HepG2 (cell line): ENCODE measurements around the gene PRUNE1. TPM values are rescaled to one million over a fixed set of nuclear protein-coding genes. Genes with fewer than 3 reads are reported as not detected.

ENCODE experiments used
- CEBPG ChIP-seq: IDR thresholded peaks from 2 replicates; pipeline ENCODE4 v1.6.1; 2016
- FOXC1 ChIP-seq: sonication (generic); formaldehyde crosslinking; IDR thresholded peaks from 2 replicates; pipeline ENCODE4 v1.8.0; 2022; ENCODE audit warnings: mild to moderate bottlenecking, missing genetic modification reagents, borderline replicate concordance
- HMGXB4 ChIP-seq, 2 experiments: sonication (generic) in 1 of 2; formaldehyde crosslinking in 1 of 2; IDR thresholded peaks; 2 replicates each; pipeline versions ENCODE4 v1.4.0 to v1.6.1; 2018 to 2020; ENCODE audit warnings: missing genetic modification reagents in 2 of 2, borderline replicate concordance in 1 of 2, low read depth in 1 of 2, mild to moderate bottlenecking in 1 of 2, missing biosample characterization in 1 of 2
- KDM2A ChIP-seq: sonication (generic); formaldehyde crosslinking; IDR thresholded peaks from 2 replicates; pipeline ENCODE4 v1.4.0; 2020; ENCODE audit warnings: low read depth, missing genetic modification reagents, borderline replicate concordance
- KLF16 ChIP-seq, 2 experiments: sonication (generic) in 1 of 2; formaldehyde crosslinking in 1 of 2; IDR thresholded peaks; 2 replicates each; pipeline versions ENCODE4 v1.6.1 to v1.8.0; 2016 to 2023; ENCODE audit warnings: missing genetic modification reagents in 2 of 2, missing compliant biosample characterization in 1 of 2
- MTF2 ChIP-seq: sonication (generic); formaldehyde crosslinking; IDR thresholded peaks from 2 replicates; pipeline ENCODE4 v1.5.0; 2020; ENCODE audit warnings: missing genetic modification reagents, borderline replicate concordance
- SOX6 ChIP-seq, 2 experiments: fragments of 450-650 bp in 1 of 2; sonication (generic) in 1 of 2; formaldehyde crosslinking in 1 of 2; IDR thresholded peaks; 2 replicates each; pipeline versions ENCODE4 v1.4.0 to v1.6.1; 2017 to 2020; ENCODE audit warnings: antibody characterized with exemption in 1 of 2, mild to moderate bottlenecking in 1 of 2, missing genetic modification reagents in 1 of 2
- ZBTB38 ChIP-seq: sonication (generic); formaldehyde crosslinking; IDR thresholded peaks from 2 replicates; pipeline ENCODE4 v1.5.1; 2020; ENCODE audit warnings: mild to moderate bottlenecking, missing genetic modification reagents
- ZNF124 ChIP-seq: sonication (generic); formaldehyde crosslinking; IDR thresholded peaks from 2 replicates; pipeline ENCODE4 v1.4.0; 2020; ENCODE audit warnings: missing genetic modification reagents
- ZNF180 ChIP-seq: sonication (generic); formaldehyde crosslinking; IDR thresholded peaks from 2 replicates; pipeline ENCODE4 v1.4.0; 2020; ENCODE audit warnings: low read depth, missing genetic modification reagents, borderline replicate concordance
- ZNF280D ChIP-seq: sonication (generic); formaldehyde crosslinking; IDR thresholded peaks from 2 replicates; pipeline ENCODE4 v1.5.1; 2020; ENCODE audit warnings: mild to moderate bottlenecking, missing genetic modification reagents
- ZSCAN29 ChIP-seq: sonication (generic); formaldehyde crosslinking; conservative IDR thresholded peaks from 2 replicates; pipeline ENCODE4 v1.4.0; 2020; ENCODE audit warnings: mild to moderate bottlenecking, missing genetic modification reagents
- polyA plus RNA-seq, 8 experiments: library from polyadenylated mRNA; depleted of rRNA in 3 of 8; stranded (reverse) in 7 of 8; unstranded in 1 of 8; fragments of >200 nt; fragmentation: Illumina TruSeq in 4 of 8; extraction: Trizol in 4 of 8; gene quantifications; 2 replicates each; pipeline versions ENCODE4 v1.2.1 to v1.2.3, GENCODE V29; 2011 to 2016; ENCODE audit warnings: low read depth in 4 of 8, missing spikeins in 1 of 8, mixed read lengths in 1 of 8; ENCODE audit not compliant: insufficient read depth in 1 of 8
- total RNA-seq, 5 experiments: library from RNA; depleted of rRNA; stranded (reverse); fragments of >200 nt; fragmentation: Illumina TruSeq; extraction: Trizol; gene quantifications; 2 replicates each; pipeline ENCODE4 v1.2.3, GENCODE V29; 2016; ENCODE audit warnings: low read depth in 1 of 5
- TF ChIP-seq, protein P1 (sequence below): sonication (generic); formaldehyde crosslinking; IDR thresholded peaks from 2 replicates; pipeline ENCODE4 v1.5.0; 2020; ENCODE audit warnings: mild to moderate bottlenecking, missing genetic modification reagents, moderate library complexity
- TF ChIP-seq, protein P2 (sequence below): sonication (generic); formaldehyde crosslinking; IDR thresholded peaks from 2 replicates; pipeline ENCODE4 v1.4.0; 2020; ENCODE audit warnings: missing genetic modification reagents

PRUNE1 gene
- total and polyA plus RNA-seq, 2 of the 13 experiments (the other 11 are each of a cell fraction or from before 2014, with no cell fraction given), result 19.0 to 31.9 TPM

DNA sequence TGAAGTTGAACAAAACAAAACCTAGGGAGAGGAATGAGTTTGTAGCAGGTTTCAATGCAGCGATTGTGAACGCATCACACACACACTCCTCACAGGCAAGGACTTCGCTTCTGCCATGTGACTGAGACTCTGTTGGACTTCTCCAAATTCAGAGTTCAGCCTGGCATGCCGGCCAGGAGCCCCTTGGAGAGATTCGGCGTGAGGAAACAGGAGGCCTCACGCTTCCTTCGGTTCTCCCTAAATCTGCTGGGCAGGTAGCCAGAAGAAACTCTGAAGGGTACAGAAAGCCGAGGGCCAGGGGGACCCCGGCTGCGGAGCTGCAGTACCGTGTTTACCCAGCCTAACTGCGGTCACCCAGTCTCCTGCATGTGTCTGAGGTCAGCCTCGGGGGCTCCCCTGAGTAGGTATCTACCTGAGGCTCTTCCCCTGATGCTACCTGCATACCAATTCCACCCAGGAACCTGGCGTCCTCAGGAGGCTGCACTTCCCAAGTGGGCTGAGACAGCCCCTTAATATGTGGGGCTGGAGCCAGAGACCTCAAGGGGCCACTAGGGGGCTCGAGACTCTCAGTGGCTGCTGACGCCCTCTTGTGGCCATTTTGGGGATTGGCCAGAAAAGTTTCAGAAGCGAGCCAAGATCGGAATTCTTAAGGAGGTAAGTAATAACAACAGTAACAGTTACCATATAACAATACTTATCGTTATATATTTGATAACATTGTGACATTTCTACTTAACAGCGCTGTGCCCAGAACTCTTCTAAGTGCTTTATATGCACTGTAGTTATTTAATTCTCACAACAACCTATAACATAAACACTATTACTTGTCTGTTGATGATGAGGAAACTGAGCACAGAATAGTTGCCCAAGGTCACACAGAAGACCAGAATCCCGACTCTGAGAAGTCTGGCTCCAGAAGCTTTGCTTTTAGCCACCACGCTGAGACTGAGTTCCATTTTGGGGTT is 28.9 kb upstream of the PRUNE1 start (continued):
- TF ChIP-seq, protein P1, sequence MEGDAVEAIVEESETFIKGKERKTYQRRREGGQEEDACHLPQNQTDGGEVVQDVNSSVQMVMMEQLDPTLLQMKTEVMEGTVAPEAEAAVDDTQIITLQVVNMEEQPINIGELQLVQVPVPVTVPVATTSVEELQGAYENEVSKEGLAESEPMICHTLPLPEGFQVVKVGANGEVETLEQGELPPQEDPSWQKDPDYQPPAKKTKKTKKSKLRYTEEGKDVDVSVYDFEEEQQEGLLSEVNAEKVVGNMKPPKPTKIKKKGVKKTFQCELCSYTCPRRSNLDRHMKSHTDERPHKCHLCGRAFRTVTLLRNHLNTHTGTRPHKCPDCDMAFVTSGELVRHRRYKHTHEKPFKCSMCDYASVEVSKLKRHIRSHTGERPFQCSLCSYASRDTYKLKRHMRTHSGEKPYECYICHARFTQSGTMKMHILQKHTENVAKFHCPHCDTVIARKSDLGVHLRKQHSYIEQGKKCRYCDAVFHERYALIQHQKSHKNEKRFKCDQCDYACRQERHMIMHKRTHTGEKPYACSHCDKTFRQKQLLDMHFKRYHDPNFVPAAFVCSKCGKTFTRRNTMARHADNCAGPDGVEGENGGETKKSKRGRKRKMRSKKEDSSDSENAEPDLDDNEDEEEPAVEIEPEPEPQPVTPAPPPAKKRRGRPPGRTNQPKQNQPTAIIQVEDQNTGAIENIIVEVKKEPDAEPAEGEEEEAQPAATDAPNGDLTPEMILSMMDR, result peak; percentile 94
- TF ChIP-seq, protein P2, sequence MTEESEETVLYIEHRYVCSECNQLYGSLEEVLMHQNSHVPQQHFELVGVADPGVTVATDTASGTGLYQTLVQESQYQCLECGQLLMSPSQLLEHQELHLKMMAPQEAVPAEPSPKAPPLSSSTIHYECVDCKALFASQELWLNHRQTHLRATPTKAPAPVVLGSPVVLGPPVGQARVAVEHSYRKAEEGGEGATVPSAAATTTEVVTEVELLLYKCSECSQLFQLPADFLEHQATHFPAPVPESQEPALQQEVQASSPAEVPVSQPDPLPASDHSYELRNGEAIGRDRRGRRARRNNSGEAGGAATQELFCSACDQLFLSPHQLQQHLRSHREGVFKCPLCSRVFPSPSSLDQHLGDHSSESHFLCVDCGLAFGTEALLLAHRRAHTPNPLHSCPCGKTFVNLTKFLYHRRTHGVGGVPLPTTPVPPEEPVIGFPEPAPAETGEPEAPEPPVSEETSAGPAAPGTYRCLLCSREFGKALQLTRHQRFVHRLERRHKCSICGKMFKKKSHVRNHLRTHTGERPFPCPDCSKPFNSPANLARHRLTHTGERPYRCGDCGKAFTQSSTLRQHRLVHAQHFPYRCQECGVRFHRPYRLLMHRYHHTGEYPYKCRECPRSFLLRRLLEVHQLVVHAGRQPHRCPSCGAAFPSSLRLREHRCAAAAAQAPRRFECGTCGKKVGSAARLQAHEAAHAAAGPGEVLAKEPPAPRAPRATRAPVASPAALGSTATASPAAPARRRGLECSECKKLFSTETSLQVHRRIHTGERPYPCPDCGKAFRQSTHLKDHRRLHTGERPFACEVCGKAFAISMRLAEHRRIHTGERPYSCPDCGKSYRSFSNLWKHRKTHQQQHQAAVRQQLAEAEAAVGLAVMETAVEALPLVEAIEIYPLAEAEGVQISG (CRISPR knock-in tag), result peak; percentile 58; the same call in 1 of the 2 replicates
- TF ChIP-seq ZSCAN29 (CRISPR knock-in tag), result 0 out of 2 replicates have a peak, but pooled peaks have one; percentile 39
- peak in 1 of 2 experiments; percentile 73; a peak in 1 of 4 replicates for TF ChIP-seq KLF16 (CRISPR knock-in tag; IDR thresholded peaks at IDR 0.05)
- TF ChIP-seq MTF2, result no peak
- TF ChIP-seq ZNF124 (CRISPR knock-in tag), result peak; percentile 84; the same call in 1 of the 2 replicates
- TF ChIP-seq ZNF280D (CRISPR knock-in tag), result peak; percentile 48; the same call in 1 of the 2 replicates
- TF ChIP-seq HMGXB4 (CRISPR knock-in tag; IDR thresholded peaks at IDR 0.05; ENCODE audit: borderline replicate concordance in 1 of 2, low read depth in 1 of 2), result peak; percentile 97 to 99
- 0 out of 2 replicates have a peak, but pooled peaks have one; percentile 22 for TF ChIP-seq CEBPG
- TF ChIP-seq FOXC1 (CRISPR knock-in tag), result 0 out of 2 replicates have a peak, but pooled peaks have one; percentile 21
- TF ChIP-seq ZBTB38 (CRISPR knock-in tag), result no peak
- no peak for TF ChIP-seq ZNF180 (CRISPR knock-in tag)
- TF ChIP-seq KDM2A, result peak; percentile 80
- TF ChIP-seq SOX6 (IDR thresholded peaks at IDR 0.05), result no peak
- TF ChIP-seq SOX6 (CRISPR knock-in tag; IDR thresholded peaks at IDR 0.05), result 0 out of 2 replicates have a peak, but pooled peaks have one; percentile 35
